GM18867 (cell line): Measurements from ENCODE around the gene TNS3.

Experiments used
- ATAC-seq: cut with Tn5 transposase; IDR thresholded peaks from one replicate; pipeline ENCODE4 v1.9.1; 2021; ENCODE audit warnings: mild to moderate bottlenecking, moderate library complexity; ENCODE audit not compliant: unreplicated experiment

Gene TNS3

DNA sequence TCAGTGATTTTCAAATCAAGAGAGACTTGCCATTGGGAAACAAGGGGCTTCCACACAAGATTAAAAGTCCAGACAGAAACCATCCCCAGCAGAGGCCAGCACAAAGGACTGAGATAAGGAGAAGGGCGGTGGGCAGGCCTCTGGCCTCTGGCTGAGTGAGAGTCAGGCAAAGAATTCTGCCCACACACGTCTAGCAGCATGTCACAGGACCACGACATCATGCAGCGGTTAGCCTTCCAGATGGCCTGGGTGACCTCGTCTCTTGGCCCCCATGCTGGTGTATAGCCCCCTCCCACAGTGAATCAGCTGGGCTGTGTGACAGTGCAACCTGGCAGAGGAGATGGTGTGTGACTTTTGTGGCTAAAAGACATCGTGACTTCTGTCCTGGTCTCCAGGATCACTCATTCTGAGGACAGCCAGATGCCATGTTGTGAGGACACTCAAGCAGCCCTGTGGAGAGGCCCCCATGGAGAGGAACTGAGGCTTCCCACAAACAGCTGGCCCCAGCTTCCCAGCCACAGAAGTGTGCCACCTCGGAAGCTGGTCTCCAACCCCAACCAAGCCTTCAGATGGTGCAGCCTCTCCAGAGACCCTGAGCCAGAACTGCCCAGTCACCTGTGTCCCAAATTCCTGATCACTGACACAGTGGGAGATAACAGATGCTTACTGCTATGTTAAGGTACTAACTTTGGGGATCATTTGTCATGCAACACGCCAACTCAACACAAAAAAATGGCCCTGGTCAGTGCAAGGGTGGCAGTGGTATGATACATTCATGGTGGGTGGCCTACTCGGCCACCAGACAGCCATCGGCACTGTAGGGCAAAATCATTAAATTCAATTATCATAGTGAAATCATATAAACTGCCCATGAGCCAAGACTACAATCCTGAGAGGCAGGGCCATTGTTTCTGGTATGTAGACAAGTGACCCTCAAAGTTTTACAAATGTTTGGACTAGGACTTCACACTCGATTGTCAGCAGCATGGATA is 73.2 kb downstream of the TNS3 start:
- no peak for ATAC-seq

DNA sequence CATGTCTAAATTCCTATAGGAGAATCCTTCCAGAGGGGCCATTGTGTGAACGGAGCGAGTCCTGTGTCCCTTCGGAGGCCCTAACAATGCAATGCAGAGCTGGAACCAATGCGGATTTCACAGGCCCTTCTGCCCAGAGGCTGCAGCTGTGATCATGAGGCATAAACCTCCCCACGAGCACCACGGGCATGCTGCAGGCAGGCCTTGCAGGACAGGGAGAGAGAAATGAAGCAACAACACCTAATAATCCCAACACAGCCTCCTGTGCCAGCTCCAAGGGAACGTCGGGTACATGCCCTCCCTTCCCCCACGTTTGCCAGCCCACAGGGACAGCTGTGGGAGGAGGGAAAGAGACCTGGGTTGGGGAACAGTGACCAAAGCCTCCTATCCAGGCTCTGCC is 74.4 kb downstream of the TNS3 start:
- ATAC-seq: no peak

GRCh38 chr7:47506382-47507339 is 75.2 kb downstream of the TNS3 start:
- ATAC-seq: no peak

- no peak for ATAC-seq
Observed at GRCh38 chr7:47505312-47506007, 76.5 kb downstream of the TNS3 start.

GRCh38 chr7:47504551-47505311 is 77.2 kb downstream of the TNS3 start:
- no peak for ATAC-seq

DNA sequence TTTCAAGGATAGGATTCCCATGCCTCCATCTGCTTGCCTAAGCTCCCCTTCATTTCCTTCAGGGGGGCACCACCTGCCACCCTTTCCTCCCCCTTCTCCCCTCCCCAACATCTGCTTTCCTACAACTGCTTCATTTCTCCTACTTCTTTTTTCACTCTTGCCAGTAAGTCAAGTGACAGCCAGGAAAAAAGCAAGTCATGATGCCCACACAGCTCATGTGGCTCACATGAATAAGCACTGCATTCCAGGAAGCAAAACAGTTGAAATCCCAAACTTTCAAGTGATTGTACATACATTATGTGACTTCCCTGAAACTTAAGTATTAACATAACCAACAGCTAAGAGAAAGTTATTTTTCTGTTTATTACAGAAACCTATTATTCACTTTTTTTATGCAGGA is 78.6 kb downstream of the TNS3 start:
- ATAC-seq: no peak

GRCh38 chr7:47502240-47502877 is 79.6 kb downstream of the TNS3 start:
- no peak for ATAC-seq

GRCh38 chr7:47501406-47501805 is 80.5 kb downstream of the TNS3 start:
- ATAC-seq: no peak

DNA sequence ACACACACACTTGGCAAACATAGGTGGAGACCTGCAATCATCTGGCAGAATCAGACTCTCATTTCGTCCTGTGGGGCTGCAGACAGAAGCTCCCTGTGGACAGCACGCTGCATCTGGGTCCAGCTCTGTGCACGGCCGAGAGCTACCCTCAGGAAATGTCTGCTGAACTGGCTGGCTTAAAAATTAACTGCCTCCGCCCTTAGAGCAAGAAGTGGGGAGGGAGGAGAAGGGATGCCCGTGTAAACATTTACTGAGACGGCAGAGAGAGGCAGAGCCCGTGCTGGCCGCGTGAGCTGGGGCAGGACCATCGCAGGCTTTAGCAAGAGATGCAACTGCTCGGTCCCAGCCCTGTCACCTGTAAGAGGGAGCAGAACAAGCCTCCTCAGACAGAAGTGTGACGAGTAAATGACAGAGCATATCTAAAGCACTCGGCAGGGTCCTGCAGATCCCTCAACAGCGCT is 81.8 kb downstream of the TNS3 start:
- no peak for ATAC-seq

GRCh38 chr7:47498229-47499056 is 83.5 kb downstream of the TNS3 start:
- no peak for ATAC-seq

DNA sequence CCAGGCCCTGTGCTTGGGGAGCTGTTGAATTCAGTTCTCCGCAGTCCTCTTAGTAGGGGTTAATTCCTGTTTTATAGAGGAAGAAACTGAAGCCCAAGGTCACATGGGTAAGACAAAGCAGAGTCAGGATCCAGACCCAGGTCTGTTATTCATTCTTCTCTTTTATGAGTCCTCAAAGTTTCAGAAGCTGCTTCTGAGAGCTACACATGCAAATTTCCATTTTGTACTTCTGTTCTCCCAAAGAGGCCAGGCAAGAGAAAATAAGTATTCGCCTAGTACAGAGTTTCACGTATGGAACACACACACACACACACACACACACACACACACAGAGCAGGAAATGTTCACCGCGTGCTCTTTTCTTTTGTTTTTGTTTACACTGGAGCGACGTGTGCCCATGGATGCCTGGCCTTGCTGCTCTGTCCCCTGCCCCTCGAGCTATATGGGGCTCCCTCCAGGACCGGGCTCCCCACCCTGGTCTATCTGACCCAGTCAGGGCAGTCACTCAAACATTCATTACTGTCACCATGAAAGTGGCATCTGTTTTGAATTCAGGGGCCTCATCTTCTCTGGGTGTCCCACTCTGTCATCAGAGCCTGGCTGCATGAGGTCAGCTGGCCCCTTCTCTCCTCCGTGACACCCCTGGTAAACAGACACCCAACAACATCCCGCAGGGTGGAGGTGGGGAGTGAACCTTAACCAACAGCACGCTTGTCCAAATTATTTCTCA is 84.4 kb downstream of the TNS3 start:
- ATAC-seq: peak; percentile 91

DNA sequence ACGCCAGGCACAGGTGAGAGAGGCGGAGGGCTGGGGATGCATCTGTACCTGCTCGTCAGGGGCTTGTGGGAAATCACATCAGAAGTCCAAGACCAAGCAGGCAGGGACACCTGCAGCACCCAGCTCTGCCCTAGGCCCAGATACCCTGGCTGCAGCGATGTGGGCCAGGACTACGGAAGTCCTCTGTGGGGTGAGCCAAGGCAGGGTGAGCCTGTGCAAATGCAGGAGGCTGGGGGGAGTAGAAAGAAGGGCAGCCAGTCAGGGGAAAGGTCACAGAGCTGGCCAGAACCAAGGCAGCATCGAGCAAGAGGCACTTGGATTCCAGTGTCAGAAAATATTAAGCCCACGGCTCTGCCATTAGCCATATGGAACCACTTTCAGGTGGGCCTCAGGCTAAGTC is 85.2 kb downstream of the TNS3 start:
- no peak for ATAC-seq

- ATAC-seq: no peak
Observed at GRCh38 chr7:47496056-47496665, 85.8 kb downstream of the TNS3 start.

GRCh38 chr7:47493976-47494911 is 87.7 kb downstream of the TNS3 start:
- peak; percentile 33 for ATAC-seq

DNA sequence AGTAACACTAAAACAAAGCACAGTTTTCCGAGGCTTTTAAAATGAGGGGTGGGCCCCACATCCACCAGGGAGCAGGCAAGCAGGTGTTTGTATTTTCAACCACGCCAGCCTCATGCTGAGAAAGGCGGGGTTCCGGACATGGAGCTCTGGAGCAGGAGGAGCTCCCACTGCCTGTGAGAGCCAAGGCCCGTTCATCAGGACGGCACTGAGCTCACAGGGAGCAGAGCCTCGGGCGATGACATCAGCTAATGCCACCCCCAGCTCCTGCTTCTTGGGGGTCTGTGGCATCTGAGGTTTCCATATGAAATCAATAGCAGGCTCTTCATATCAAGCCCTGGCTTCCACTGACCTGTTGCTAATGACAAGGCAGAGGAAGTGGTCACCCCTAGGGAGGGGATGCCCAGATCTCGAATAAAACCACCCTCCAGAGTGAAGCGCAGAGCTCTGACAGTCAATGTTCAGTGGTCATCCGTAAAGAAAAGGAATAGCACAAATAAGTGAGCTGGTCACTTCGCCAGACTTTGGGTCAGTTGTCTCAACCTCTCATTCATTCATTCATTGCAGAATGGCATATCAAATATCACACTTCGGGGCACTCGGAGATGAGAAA is 89.1 kb downstream of the TNS3 start:
- no peak for ATAC-seq
